B cell (primary cell): ENCODE results near the gene MRPS9.

Source experiments
- EZH2 ChIP-seq: IDR thresholded peaks from 2 replicates; pipeline ENCODE4 v1.6.1; 2012; ENCODE audit warnings: borderline replicate concordance, low read depth, mild to moderate bottlenecking, moderate library complexity, low read length; ENCODE audit not compliant: insufficient read depth, poor library complexity, severe bottlenecking
- TF ChIP-seq, protein P1 (sequence below): fragments of 200-600 bp; IDR thresholded peaks from one replicate; pipeline ENCODE4 v1.8.0; 2022; ENCODE audit warnings: antibody characterized with exemption, mild to moderate bottlenecking

DNA sequence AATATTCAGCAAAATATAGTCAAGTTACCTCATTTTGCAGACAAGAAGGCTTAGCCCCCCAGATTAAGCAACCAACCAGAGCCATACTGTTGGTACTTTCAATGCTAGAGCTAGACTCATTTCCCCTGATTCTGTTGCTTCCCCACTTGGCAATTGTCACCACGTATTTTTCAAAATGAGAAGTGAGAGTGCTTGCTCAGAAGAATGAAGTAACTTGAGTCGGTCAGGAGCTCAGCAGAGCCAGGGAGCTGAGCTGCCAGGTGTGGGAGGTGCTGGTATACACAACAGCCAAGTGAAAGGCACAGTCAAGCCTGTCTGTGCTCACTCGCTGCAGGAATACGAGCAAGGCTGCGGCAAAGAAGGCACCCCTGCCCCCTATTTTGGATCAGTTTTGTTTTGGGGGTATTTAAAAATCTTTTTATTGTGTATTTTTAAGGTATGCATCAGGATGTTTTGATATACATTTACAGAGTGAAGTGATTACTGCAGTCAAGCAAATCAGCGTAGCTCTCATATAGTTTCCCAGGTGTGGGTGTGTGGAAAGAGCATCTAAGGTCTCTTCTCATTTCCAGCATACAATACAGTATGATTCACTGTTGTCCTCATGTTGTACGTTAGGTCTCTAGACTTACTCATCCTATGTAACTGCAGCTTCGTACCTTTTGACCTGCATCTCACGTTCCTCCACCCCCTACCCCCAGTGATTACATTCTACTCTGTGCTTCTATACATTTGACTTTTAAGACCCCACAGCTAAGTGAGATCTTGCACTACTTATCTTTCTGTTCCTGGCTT, 62.4 kb downstream of the MRPS9 start:
- TF ChIP-seq EZH2 = no peak
- TF ChIP-seq, protein P1, sequence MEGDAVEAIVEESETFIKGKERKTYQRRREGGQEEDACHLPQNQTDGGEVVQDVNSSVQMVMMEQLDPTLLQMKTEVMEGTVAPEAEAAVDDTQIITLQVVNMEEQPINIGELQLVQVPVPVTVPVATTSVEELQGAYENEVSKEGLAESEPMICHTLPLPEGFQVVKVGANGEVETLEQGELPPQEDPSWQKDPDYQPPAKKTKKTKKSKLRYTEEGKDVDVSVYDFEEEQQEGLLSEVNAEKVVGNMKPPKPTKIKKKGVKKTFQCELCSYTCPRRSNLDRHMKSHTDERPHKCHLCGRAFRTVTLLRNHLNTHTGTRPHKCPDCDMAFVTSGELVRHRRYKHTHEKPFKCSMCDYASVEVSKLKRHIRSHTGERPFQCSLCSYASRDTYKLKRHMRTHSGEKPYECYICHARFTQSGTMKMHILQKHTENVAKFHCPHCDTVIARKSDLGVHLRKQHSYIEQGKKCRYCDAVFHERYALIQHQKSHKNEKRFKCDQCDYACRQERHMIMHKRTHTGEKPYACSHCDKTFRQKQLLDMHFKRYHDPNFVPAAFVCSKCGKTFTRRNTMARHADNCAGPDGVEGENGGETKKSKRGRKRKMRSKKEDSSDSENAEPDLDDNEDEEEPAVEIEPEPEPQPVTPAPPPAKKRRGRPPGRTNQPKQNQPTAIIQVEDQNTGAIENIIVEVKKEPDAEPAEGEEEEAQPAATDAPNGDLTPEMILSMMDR = no peak
